Naive thymus-derived CD4-positive, alpha-beta T cell (primary cell): Measurements from ENCODE around the gene NOM1. TPM values are rescaled to one million over a fixed set of nuclear protein-coding genes. Genes with fewer than 3 reads are reported as not detected.
A peak's percentile ranks its signal among the peaks of the same experiment; 100 is the strongest.

ENCODE experiments used
- ATAC-seq: fragments of 150-1000 bp; cut with Tn5 transposase; 2 replicates; pipeline ENCODE4 v1.10.0; 2021; ENCODE audit warnings: mild to moderate bottlenecking, moderate library complexity
- CTCF ChIA-PET: fragments of 350-600 bp; sonication (Branson Sonifier 250); formaldehyde crosslinking; loops from one replicate; lab custom pipeline; 2021; ENCODE audit warnings: antibody characterized with exemption; lab: Charles Lee
- POLR2A ChIA-PET: fragments of 350-600 bp; sonication (Branson Sonifier 250); formaldehyde crosslinking; loops from one replicate; lab custom pipeline; 2021; ENCODE audit warnings: antibody characterized with exemption, inconsistent platforms; lab: Charles Lee
- DNase-seq, 9 donors: peaks; one replicate each; pipeline versions ENCODE4 v3.0.0 to v3.0.0-alpha.2; 2020 to 2022; ENCODE audit warnings: mixed read lengths in 1 of 9
- H3K27ac ChIP-seq: one replicate; pipeline ENCODE4 v1.7.0; 2013; ENCODE audit warnings: mild to moderate bottlenecking, low read depth, low read length, moderate library complexity
- H3K27me3 ChIP-seq, 2 donors: one replicate each; pipeline ENCODE4 v1.7.0; 2013; ENCODE audit warnings: low read length in 2 of 2, mild to moderate bottlenecking in 2 of 2, moderate library complexity in 2 of 2; ENCODE audit not compliant: control insufficient read depth in 2 of 2, insufficient read depth in 2 of 2
- H3K36me3 ChIP-seq, 3 experiments: 1 replicate in 2 of 3; 2 replicates in 1 of 3; pipeline ENCODE4 v1.7.0; 2013; ENCODE audit warnings: low read length in 3 of 3, mild to moderate bottlenecking in 3 of 3, moderate library complexity in 1 of 3; ENCODE audit not compliant: insufficient read depth in 3 of 3, control insufficient read depth in 2 of 3
- H3K4me1 ChIP-seq, 2 donors: one replicate each; pipeline ENCODE4 v1.7.0; 2013; ENCODE audit warnings: low read length in 2 of 2, mild to moderate bottlenecking in 2 of 2, moderate library complexity in 1 of 2; ENCODE audit not compliant: control insufficient read depth in 2 of 2, insufficient read depth in 2 of 2
- H3K4me3 ChIP-seq: 2 replicates; pipeline ENCODE4 v1.7.0; 2013; ENCODE audit warnings: mild to moderate bottlenecking, low read length
- H3K9me3 ChIP-seq, 3 experiments: 1 replicate in 2 of 3; 2 replicates in 1 of 3; pipeline ENCODE4 v1.7.0; 2013; ENCODE audit warnings: low read length in 3 of 3; ENCODE audit not compliant: control insufficient read depth in 2 of 3
- H3K27ac Mint-ChIP-seq, 9 donors: one replicate each; pipeline ENCODE4 v1.8.0; 2020 to 2022; ENCODE audit warnings: mixed read lengths in 9 of 9, mild to moderate bottlenecking in 8 of 9, moderate library complexity in 5 of 9, inconsistent platforms in 2 of 9
- H3K27me3 Mint-ChIP-seq, 5 donors: one replicate each; pipeline ENCODE4 v1.8.0; 2021 to 2022; ENCODE audit warnings: mixed read lengths in 5 of 5, mild to moderate bottlenecking in 1 of 5
- H3K36me3 Mint-ChIP-seq, 5 donors: one replicate each; pipeline ENCODE4 v1.8.0; 2020 to 2022; ENCODE audit warnings: mixed read lengths in 5 of 5, mild to moderate bottlenecking in 3 of 5, inconsistent platforms in 1 of 5
- H3K4me1 Mint-ChIP-seq, 7 donors: one replicate each; pipeline ENCODE4 v1.8.0; 2020 to 2022; ENCODE audit warnings: mixed read lengths in 7 of 7, mild to moderate bottlenecking in 3 of 7, inconsistent platforms in 1 of 7
- H3K4me3 Mint-ChIP-seq, 10 donors: one replicate each; pipeline ENCODE4 v1.8.0; 2020 to 2022; ENCODE audit warnings: mild to moderate bottlenecking in 10 of 10, mixed read lengths in 10 of 10, moderate library complexity in 6 of 10, inconsistent platforms in 2 of 10
- H3K9me3 Mint-ChIP-seq, 11 donors: one replicate each; pipeline ENCODE4 v1.8.0; 2020 to 2022; ENCODE audit warnings: mixed read lengths in 11 of 11, mild to moderate bottlenecking in 4 of 11, inconsistent platforms in 1 of 11, moderate library complexity in 1 of 11
- intact Hi-C, 2 donors: fragments of 100-400 bp; cut with micrococcal nuclease; formaldehyde crosslinking; loops; one replicate each; pipeline ENCODE4 v1.15.1; 2023
- polyA plus RNA-seq, 2 donors: library from polyadenylated mRNA; unstranded; fragments of 300-500 nt; fragmentation: Illumina TruSeq; gene quantifications; one replicate each; pipeline ENCODE4 v1.2.3, GENCODE V29; 2021
- total RNA-seq, 6 experiments: library from RNA in 5 of 6; stranded (reverse) in 5 of 6; gene quantifications; 1 replicate in 5 of 6; 2 replicates in 1 of 6; pipeline ENCODE4 v1.2.3 and lab custom pipeline; 2021 to 2026

NOM1 gene
- total and polyA plus RNA-seq, 7 experiments from 2014 or later = 4.2 to 40.7 (median 32.6) TPM

GRCh38 chr7:157006829-157007469 is 57.4 kb downstream of the NOM1 start:
- Mint-ChIP-seq H3K27me3 (peaks cover 42 to 74% (median 52%) of the 10 kb centered on the region in 5 donors), H3K9me3 (peaks cover 0 to 4% (median 0%) of the 10 kb centered on the region in 11 donors), H3K27ac (no peak overlapping the region), H3K36me3 (peaks cover 0 to 1% (median 0%) of the 10 kb centered on the region in 5 donors), H3K4me3 (peak overlapping the region in 2 of 10 donors; percentile 4 to 41), H3K4me1 (peaks cover 10 to 26% (median 19%) of the 10 kb centered on the region in 7 donors)
- Histone ChIP-seq H3K36me3 (no peaks in the 10 kb centered on the region), H3K27ac (no peak overlapping the region), H3K9me3 (no peaks in the 10 kb centered on the region), H3K4me3 (no peak overlapping the region), H3K4me1 (peaks cover 0 to 3% of the 10 kb centered on the region in 2 donors), H3K27me3 (peaks cover 3 to 12% of the 10 kb centered on the region in 2 donors)
- intact Hi-C loops = loop anchor here in 1 of 2 donors (5.0 kb wide), 3 partner anchors 680 to 1540 kb away; partner anchors contain the start of gene SHH
- DNase-seq = peak in 1 of 9 donors; percentile 6
- POLR2A ChIA-PET = no interaction called here
- ATAC-seq = no peak
- CTCF ChIA-PET = no interaction called here

GRCh38 chr7:157007470-157008066 is 58.1 kb downstream of the NOM1 start:
- Mint-ChIP-seq H3K9me3 (peaks cover 0 to 2% (median 0%) of the 10 kb centered on the region in 11 donors), H3K4me3 (peak overlapping the region in 5 of 10 donors; percentile 4 to 83 (median 41)), H3K27ac (no peak overlapping the region), H3K4me1 (peaks cover 9 to 26% (median 19%) of the 10 kb centered on the region in 7 donors), H3K36me3 (peaks cover 0 to 3% (median 0%) of the 10 kb centered on the region in 5 donors), H3K27me3 (peaks cover 44 to 75% (median 53%) of the 10 kb centered on the region in 5 donors)
- Histone ChIP-seq H3K27me3 (peaks cover 2 to 15% of the 10 kb centered on the region in 2 donors), H3K36me3 (no peaks in the 10 kb centered on the region), H3K27ac (no peak overlapping the region), H3K4me3 (no peak overlapping the region), H3K9me3 (no peaks in the 10 kb centered on the region), H3K4me1 (no peaks in the 10 kb centered on the region)
- intact Hi-C loops = loop anchor here in 1 of 2 donors (5.0 kb wide), 3 partner anchors 680 to 1540 kb away; partner anchors contain the start of gene SHH
- no peak for ATAC-seq
- ChIA-PET CTCF (no interaction called here), POLR2A (no interaction called here)
- DNase-seq = no peak

- no peak for DNase-seq
- ChIA-PET POLR2A (no interaction called here), CTCF (no interaction called here)
- Mint-ChIP-seq H3K4me1 (peaks cover 9 to 26% (median 19%) of the 10 kb centered on the region in 7 donors), H3K36me3 (peaks cover 0 to 3% (median 0%) of the 10 kb centered on the region in 5 donors), H3K9me3 (peaks cover 0 to 2% (median 0%) of the 10 kb centered on the region in 11 donors), H3K27ac (peak overlapping the region in 1 of 9 donors; percentile 38), H3K4me3 (peak overlapping the region in 9 of 10 donors; percentile 8 to 83 (median 45)), H3K27me3 (peaks cover 51 to 79% (median 60%) of the 10 kb centered on the region in 5 donors)
- H3K27me3 ChIP-seq = peaks cover 0 to 19% of the 10 kb centered on the region in 2 donors
- H3K4me1 ChIP-seq = no peaks in the 10 kb centered on the region
- no peaks in the 10 kb centered on the region for H3K9me3 ChIP-seq
- no peak overlapping the region for H3K4me3 ChIP-seq
- H3K36me3 ChIP-seq = no peaks in the 10 kb centered on the region
- ATAC-seq = no peak
- H3K27ac ChIP-seq = no peak overlapping the region
- intact Hi-C loops = loop anchor here in 1 of 2 donors (5.0 kb wide), 3 partner anchors 679 to 1541 kb away; partner anchors contain the start of gene SHH
These were observed 59.0 kb downstream of the NOM1 start for GRCh38 chr7:157008206-157009169.

GRCh38 chr7:157009170-157009777 is 59.8 kb downstream of the NOM1 start:
- Histone ChIP-seq H3K27ac (no peak overlapping the region), H3K4me3 (no peak overlapping the region), H3K4me1 (no peaks in the 10 kb centered on the region), H3K36me3 (no peaks in the 10 kb centered on the region), H3K9me3 (no peaks in the 10 kb centered on the region), H3K27me3 (peaks cover under 1 to 19% of the 10 kb centered on the region in 2 donors)
- H3K4me1 Mint-ChIP-seq = peaks cover 9 to 25% (median 17%) of the 10 kb centered on the region in 7 donors
- POLR2A ChIA-PET = no interaction called here
- intact Hi-C loops = loop anchor here in 1 of 2 donors (5.0 kb wide), 3 partner anchors 678 to 1542 kb away; partner anchors contain the start of gene SHH
- H3K27ac Mint-ChIP-seq = peak overlapping the region in 1 of 9 donors; percentile 38
- peaks cover 52 to 79% (median 60%) of the 10 kb centered on the region in 5 donors for H3K27me3 Mint-ChIP-seq
- no peak for DNase-seq
- CTCF ChIA-PET = no interaction called here
- H3K36me3 Mint-ChIP-seq = peaks cover 0 to 3% (median 0%) of the 10 kb centered on the region in 5 donors
- no peak for ATAC-seq
- peak overlapping the region in 5 of 10 donors; percentile 27 to 83 (median 54) for H3K4me3 Mint-ChIP-seq
- peaks cover 0 to 2% (median 0%) of the 10 kb centered on the region in 11 donors for H3K9me3 Mint-ChIP-seq

GRCh38 chr7:157009778-157010587 is 60.5 kb downstream of the NOM1 start:
- peak overlapping the region in 1 of 9 donors; percentile 38 for H3K27ac Mint-ChIP-seq
- no peak overlapping the region for H3K27ac ChIP-seq
- ChIA-PET POLR2A (no interaction called here), CTCF (no interaction called here)
- no peaks in the 10 kb centered on the region for H3K4me1 ChIP-seq
- peak overlapping the region; percentile 17 for H3K4me3 ChIP-seq
- peak overlapping the region in 4 of 10 donors; percentile 27 to 83 (median 56) for H3K4me3 Mint-ChIP-seq
- intact Hi-C loops = loop anchor here in 1 of 2 donors (5.0 kb wide), 3 partner anchors 677 to 1543 kb away; partner anchors contain the start of gene SHH
- peaks cover 8 to 19% of the 10 kb centered on the region in 2 donors for H3K27me3 ChIP-seq
- H3K36me3 Mint-ChIP-seq = peaks cover 0 to 3% (median 0%) of the 10 kb centered on the region in 5 donors
- no peaks in the 10 kb centered on the region for H3K9me3 ChIP-seq
- peaks cover 9 to 18% (median 10%) of the 10 kb centered on the region in 7 donors for H3K4me1 Mint-ChIP-seq
- H3K27me3 Mint-ChIP-seq = peaks cover 52 to 79% (median 60%) of the 10 kb centered on the region in 5 donors
- no peaks in the 10 kb centered on the region for H3K36me3 ChIP-seq
- DNase-seq = no peak
- H3K9me3 Mint-ChIP-seq = peaks cover 0 to 2% (median 0%) of the 10 kb centered on the region in 11 donors
- no peak for ATAC-seq
